HG03175 (cell line): Measurements from ENCODE around the gene KIF4A.
A peak's percentile ranks its signal among the peaks of the same experiment; 100 is the strongest.
"Not testable (repeated sequence)": the region's sequence is repeated elsewhere in the genome, so short reads cannot be mapped to it uniquely, and the experiment has no call there.

Experiments
- ATAC-seq: cut with Tn5 transposase; IDR thresholded peaks from one replicate; pipeline ENCODE4 v1.9.1; 2021; ENCODE audit warnings: mild to moderate bottlenecking, moderate library complexity; ENCODE audit not compliant: unreplicated experiment

KIF4A gene

GRCh38 chrX:70386235-70386634 is 96.3 kb downstream of the KIF4A start:
- ATAC-seq = no peak

GRCh38 chrX:70398899-70399298 is 109.0 kb downstream of the KIF4A start:
- ATAC-seq = no peak

- ATAC-seq = not testable (repeated sequence)
Measured at GRCh38 chrX:70400181-70400580, 110.3 kb downstream of the KIF4A start.

- ATAC-seq = no peak
Measured at GRCh38 chrX:70402721-70403120, 112.8 kb downstream of the KIF4A start.

GRCh38 chrX:70405003-70405402 is 115.1 kb downstream of the KIF4A start:
- ATAC-seq = no peak

- no peak for ATAC-seq
Measured at GRCh38 chrX:70410921-70411320, 121.0 kb downstream of the KIF4A start.

- no peak for ATAC-seq
Measured at GRCh38 chrX:70411475-70411874, 121.6 kb downstream of the KIF4A start.

GRCh38 chrX:70421618-70422017 is 131.7 kb downstream of the KIF4A start:
- no peak for ATAC-seq

GRCh38 chrX:70422851-70423341 is 133.0 kb downstream of the KIF4A start, which contains the start of gene GDPD2:
Gene GDPD2 (plus strand): TSS chrX:70423314. CDS start chrX:70424985, 1,671 bp downstream.
- ATAC-seq = no peak

GRCh38 chrX:70423936-70424675 is 134.2 kb downstream of the KIF4A start:
- no peak for ATAC-seq

GRCh38 chrX:70424801-70425200 is 134.9 kb downstream of the KIF4A start:
- ATAC-seq = no peak

GRCh38 chrX:70426286-70427278 is 136.7 kb downstream of the KIF4A start:
- no peak for ATAC-seq

- no peak for ATAC-seq
Measured at GRCh38 chrX:70427365-70427764, 137.5 kb downstream of the KIF4A start.

GRCh38 chrX:70429759-70430158 is 139.9 kb downstream of the KIF4A start:
- no peak for ATAC-seq

GRCh38 chrX:70432936-70433847 is 143.3 kb downstream of the KIF4A start:
- no peak for ATAC-seq

- ATAC-seq = peak; percentile 72
Measured at GRCh38 chrX:70433848-70434351, 144.0 kb downstream of the KIF4A start.

- ATAC-seq = peak; percentile 60
Measured at GRCh38 chrX:70434352-70434866, 144.5 kb downstream of the KIF4A start.

GRCh38 chrX:70434914-70435586 is 145.1 kb downstream of the KIF4A start:
- ATAC-seq = no peak

- no peak for ATAC-seq
Measured at GRCh38 chrX:70436343-70436742, 146.4 kb downstream of the KIF4A start.
